Stimulated activated CD4-positive, alpha-beta T cell treated with anti-CD3 and anti-CD28 coated beads, Interleukin-12 subunit alpha, Interleukin-12 subunit beta, amount 100 ng/mL, for 4 hours (primary cell): ENCODE measurements around the gene RFT1.

Source experiments
- DNase-seq: peaks from one replicate; pipeline ENCODE4 v3.0.0-alpha.2; 2020

The RFT1 gene, protein sequence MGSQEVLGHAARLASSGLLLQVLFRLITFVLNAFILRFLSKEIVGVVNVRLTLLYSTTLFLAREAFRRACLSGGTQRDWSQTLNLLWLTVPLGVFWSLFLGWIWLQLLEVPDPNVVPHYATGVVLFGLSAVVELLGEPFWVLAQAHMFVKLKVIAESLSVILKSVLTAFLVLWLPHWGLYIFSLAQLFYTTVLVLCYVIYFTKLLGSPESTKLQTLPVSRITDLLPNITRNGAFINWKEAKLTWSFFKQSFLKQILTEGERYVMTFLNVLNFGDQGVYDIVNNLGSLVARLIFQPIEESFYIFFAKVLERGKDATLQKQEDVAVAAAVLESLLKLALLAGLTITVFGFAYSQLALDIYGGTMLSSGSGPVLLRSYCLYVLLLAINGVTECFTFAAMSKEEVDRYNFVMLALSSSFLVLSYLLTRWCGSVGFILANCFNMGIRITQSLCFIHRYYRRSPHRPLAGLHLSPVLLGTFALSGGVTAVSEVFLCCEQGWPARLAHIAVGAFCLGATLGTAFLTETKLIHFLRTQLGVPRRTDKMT

DNA sequence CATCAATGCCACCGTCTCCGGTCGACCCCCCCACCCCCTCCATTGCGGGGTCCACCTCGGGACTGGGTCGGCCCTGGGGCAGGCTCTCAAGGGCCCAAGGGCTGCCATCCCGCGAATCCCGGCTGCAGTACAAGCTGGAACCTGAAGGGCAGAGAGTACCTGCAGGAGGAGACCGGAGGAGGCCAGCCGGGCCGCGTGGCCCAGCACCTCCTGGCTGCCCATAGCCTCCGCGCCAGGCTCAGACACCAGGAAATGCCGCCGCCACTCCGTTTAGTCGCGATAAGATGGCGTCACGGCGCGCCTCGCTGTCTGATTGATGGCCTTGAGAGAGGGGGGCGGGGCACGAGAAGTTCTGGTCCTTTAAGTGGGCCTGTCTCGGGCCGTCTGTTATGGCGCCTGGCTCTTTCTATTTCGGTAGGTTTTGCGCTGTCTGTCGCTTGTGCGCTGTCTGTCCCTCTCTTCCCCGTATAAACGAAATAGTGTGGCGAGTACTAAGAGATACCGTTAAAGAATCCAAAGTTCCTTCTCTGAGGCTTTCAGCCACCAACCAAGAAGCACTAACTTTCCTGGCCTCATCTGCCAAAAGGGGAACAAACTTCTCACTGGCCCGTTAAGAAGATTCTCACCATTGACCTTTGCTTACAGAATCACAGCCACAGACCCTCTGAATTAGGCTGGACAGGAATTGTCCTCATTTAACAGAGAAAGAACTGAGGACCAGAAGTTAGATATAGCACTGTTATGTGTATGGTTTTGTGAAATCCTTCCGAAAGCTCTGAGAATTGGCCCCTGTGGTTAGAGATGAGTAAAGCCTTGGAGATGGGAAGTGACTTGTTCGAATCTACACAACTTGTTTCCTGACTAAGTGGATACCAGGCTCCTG lies at the start of gene RFT1:
Gene RFT1, minus strand, starts transcription at position 257 of the 883 bp plus-strand sequence. Its CDS starts 35 bp downstream, at position 222.
- DNase-seq = peak; percentile 98

DNA sequence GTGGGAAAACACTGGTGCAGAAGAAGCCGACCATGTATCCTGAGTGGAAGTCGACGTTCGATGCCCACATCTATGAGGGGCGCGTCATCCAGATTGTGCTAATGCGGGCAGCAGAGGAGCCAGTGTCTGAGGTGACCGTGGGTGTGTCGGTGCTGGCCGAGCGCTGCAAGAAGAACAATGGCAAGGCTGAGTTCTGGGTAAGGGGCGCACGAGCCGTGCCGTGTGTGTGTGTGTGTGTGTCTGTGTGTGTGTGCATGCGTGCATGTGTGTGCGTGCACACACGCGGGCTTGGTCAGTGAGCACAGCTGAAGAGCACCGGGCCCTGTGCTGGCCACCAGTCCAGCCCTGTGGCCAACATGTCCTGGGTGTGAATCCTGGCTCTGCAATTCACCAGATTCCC lies 49.3 kb upstream of the RFT1 start:
- no peak for DNase-seq

DNA sequence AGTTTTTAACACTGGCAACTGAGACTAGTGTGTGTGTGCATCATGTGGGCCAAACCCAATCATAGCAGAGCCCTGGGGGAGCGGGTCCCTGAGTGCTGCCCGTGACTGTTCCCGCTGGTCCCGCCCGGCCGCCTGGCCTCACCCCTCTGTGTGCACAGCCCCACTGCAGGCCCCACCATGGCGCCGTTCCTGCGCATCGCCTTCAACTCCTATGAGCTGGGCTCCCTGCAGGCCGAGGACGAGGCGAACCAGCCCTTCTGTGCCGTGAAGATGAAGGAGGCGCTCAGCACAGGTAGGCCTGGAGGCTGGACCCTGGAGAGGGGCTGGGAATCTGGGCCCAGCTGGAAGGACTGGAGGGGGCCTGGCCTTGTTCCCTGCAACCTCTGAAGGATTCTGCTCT lies 48.0 kb upstream of the RFT1 start:
- DNase-seq = no peak

DNA sequence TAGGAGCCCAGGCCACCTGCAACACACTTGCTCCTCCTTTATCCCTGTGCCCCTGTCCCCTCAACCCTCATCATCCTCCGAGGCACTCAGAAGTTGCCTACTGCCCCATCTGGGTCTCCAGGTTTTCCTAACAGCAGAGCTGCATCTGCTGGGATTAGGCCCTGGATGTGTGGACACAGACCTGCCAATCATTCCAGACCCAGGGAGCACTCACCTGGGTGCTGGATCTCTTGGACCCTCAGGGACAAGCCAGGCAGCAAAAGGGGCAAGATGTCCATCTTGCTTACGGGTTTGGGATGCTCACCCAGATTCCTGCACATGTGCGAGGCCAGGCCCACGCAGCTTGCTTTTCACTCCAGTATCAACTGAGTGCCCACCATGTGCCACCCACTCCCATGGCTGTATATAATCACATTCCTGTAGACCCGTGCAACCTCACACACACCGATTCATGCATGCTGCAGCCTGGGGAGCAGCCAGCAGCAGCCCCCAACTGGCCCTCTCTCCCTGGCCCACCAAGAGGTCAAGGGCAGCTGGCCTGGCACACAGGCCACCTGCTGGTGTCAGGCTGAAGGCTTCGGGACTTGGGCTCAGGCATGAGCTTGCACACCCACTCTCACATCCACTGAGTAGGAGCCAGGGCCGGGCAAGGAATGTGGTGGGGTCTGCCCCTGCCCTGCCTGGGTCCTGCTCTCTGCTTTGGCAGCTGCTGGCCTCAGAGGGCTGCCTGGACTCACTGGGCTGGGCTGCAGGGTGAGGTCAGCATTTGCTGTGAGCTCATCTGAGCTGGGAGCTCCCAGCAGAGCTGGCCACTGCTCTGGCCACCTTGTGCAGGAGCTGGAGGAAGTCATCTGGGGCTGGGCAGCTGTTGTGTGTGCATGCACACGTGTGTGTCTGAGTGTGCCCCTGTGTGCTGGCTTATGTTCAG lies 45.6 kb upstream of the RFT1 start:
- no peak for DNase-seq

DNA sequence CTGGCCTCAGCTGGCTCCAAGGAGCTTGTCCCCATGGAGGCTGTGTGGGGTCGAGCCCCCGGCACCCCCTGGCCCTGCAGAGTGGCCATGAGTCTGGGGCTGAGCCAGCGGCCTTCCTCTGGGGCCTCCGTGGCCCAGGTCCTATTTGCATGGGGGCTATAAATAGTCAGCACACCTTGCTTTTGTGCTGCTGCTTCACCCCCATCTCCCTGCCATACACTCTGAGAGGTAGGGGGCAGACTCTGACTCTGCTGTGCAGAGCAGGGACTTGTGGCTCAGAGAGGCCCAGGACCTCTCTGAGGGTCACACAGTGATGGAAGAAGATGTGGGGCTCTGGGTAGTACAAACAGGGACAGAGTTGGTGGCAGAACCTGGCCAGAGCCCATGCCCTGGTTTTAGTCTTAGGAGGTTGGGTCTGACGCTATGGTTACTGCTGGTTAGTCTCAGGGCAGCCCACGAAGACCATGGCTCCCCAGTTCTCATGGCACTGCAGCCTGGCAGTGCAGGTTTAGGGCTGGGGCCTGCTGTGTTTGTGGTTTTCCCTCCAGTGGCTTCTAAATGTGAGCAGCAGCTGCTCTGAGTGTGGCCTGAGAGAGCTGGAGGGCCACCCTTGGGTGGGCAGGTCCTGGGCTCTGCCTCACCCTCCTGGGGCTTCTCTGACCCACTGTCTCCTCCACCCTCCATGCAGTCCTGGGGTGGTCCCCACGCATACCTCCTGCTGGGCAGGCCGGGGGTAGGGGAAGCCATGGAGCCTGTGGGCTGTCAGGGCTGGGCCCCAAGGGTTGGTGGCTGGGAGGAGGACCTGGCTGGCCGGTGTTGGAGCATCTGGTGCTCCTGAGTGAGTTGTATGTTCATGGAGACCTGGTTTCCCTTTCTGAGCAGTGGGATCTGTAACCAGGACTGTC lies 44.4 kb upstream of the RFT1 start:
- DNase-seq = no peak

DNA sequence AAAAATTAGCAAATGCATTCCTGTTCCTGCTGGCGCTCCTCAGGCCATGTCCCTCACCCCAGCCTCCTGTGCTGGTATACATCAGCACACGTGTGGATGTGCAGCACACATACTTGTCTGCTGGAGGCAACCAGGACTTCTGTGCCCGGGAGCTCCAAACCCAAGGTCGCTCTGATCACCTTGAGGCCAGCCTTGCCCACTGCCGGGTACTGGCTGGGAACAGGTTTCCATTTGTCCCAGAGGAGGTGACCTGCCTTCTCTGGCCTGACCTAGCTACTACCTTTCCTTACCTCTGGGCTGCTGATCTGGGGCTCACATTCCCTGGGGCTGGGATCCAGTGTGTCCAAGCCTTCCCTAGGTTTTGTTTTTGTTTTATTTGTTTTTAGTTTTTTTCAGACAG lies 42.9 kb upstream of the RFT1 start:
- DNase-seq = no peak

DNA sequence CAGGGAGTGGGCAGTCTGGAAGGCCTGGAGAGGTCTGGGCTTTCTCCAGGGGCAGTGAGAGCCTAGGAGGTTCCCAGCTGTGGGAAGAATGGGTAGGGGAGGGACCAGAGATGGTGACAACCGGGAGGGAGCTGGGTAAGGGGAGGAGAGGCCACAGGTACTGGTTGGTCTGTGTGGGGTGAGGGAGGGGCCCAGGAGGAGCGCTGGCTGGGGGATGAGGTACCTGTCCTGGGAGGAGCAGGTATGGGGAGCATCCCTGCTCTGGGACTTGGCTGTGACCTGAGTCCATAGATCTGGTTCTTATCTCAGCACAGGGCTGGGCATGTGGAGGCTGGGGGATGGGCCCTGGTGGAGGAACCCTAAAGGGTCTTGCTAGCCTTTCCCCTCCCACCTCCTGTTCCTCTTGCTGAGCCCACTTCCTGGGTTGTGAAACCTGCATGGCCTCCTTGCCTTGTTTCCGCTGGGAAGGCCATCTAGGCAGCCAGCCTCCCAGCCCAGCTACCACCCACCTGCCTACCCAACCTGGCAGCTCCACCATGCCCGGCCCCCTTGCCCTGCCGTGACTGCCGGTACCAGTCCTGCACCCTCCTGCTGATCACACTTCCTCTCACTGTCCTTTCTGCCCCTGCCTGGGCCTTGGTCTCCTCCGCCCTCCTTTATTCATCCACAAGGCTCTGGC lies 41.7 kb upstream of the RFT1 start:
- no peak for DNase-seq

DNA sequence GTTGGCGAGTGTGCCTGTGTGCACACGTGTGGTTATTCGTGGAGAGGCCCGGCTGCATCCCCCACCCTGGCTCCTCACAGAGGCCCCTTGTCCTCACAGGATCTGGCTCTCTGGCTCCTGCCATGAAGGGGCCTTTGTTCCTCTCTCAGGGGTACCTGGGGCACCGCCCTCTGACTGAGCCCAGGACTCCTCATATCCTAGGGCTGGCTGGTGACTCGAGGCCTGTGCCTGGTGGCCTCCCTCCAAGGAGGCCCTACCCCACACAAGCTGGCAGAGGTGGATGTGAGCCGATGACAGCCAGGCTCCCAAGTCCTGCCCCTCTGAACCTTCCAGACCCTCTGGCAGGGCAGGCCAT lies 40.8 kb upstream of the RFT1 start:
- DNase-seq = no peak

DNA sequence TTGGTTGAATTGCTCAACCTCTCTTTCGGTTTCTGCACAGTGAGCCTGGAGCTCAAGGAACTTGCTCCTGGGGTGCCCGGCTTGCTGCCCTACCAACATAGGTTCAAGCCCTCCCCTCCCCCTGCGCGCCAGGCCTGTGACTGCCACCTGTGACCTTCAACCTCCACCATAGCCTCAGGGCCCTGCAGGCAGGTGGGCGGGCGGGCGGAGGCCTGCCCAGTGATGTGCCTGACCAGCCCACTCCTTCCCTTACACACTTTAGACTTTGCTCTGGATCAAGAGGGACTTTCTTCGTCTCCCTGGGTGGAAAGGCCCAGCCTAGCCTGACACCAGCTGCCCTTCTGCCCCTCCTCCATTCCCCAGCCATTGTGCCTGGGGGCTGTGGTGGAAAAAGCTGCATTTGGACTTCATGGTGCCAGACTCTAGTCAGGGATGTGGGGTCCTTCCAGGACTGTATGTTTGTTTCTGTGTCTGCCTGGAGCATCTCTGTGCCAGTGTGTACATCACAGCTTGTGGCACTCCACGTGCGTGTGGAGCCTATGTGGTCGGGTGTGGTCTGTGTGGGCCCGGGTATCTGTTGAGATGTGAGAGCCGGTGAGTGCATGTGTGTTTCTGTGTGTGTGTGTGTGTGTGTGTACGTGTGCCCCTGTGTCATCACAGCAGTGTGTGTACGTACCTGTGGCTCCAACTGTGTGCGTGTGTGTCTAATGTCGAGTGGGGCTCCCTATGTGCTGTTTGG lies 40.3 kb upstream of the RFT1 start:
- DNase-seq = no peak

DNA sequence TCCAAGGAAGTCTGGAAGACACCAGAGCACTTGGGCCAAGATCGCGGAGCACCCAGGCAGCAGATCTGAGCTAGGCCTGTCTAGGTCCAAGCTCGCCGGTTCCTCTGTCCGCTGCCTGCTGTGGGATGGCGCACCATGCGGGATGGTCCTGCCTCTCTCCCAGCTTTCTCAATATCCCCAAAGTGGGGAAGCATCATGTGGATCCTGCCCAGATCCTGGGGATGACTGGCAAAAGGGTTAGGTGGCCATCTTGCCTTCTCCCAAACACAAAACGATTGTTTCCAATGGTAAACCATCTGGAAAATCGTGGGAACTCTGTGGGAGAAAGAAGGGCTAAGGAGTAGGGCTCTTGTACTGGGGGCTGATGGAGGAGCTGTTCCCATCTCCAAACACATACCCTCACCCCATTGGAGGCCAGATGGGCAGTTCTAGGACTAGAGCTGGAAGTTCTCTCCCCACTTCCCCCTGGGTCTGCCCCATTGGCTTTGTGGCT lies 39.6 kb upstream of the RFT1 start:
- DNase-seq = no peak

DNA sequence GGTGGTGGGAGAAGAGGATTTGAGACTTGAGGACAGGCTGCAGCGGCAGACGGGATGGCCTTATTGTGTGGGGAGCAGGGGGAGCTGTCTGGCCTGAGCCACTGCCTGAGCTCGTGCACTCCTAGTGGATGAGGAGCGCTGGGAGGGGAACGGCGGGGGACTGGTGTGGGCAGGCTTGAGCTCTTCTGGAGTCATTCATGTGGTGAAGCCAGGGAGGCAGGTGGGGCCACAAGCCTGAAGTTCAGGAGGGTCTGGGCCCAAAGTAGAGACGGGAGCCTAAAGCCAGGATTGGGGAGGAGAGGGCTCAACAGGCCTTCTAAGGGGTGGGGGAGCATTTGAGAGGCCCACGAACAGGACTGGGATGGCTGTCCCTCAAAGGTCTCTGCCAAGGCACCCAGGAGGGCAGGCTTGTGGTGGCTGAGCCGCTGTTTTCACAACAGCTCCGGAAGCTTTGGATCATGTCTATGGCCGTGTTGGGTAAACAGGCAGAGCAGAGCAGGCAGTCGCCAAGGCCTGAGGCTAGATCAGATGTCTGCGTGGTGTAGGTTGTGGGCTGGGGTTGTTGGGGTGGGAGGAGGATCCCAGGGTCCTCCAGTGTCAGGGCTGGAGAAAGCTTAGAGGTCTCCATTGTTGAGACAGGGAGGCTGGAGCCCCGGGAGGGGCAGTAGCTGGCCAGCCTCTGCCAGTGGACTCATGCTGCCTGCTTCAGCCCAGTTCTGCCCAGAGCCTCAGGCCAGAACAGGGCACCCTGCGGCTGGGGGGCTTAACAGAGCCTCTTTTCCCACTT lies 39.0 kb upstream of the RFT1 start:
- DNase-seq = no peak

DNA sequence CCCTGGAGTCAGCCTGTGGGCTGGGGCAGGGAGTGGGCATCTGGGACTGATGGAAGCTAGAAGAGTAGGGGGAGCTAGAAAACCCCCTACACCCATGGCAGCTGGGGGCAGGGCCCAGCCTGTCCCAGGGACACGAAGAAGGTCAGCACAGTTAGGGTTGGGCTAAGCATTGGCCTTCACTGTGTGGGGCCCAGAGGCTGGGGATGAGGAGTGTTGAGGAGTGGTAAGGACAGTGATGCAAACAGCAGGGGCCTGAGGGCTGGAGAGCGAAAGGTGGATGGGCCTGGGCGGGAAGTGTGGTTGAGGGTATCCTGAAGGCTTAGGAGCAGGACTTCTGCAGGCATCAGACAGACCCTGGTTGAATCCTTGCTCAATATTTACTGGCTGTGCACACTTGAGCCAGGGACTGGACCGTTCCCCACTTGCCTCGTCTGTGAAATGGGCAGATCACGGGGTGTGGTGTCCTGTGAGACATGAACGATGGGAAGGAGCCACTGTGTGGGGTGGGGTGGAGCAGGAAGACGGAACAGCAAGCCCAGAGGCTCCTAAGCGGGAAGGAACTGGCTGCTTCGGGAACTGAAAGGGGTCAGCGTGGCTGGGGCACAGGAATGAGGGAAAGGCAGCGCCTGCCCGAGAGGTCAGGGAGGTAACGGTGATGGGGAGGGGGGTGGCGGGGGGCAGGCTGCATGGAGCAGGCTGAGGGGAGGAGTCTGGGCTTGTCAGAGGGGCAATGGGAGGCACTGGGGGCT lies 38.1 kb upstream of the RFT1 start:
- DNase-seq = no peak

DNA sequence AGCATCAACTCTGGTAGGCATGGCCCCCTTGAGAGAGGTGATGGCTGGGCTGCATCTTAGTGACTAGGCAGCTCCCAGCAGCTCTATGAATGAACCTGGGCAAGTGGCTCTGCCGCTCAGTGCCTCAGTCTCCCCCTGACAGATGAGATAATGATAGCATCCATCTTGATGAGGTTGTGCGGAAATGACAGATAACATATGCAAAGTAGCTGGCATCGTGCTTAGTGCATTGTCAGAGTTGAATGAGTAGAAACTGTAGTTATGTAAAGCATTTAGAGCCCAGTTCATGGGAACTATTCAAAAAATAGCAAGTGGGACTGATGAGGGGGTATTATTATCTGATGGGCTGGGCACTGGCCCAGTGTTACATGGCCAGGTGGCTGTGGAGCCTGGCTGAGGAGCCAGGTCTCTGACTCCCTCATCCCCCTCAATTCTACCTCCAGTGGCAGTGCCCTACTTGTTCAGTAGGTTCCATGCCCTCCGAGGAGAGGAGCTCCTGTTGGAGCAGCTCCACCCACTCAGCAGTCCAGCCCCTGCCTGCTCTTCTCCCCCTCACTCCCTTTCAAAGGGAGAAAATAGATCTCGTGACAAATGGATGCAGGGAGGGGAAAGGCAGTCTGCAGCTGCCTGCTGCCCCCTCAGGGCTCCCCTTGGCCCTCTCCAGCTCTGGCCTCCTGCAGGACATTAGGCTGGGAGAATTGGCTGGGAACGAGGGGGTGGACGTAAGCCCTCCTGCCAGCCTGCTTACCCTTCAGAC lies 37.4 kb upstream of the RFT1 start:
- DNase-seq = no peak

DNA sequence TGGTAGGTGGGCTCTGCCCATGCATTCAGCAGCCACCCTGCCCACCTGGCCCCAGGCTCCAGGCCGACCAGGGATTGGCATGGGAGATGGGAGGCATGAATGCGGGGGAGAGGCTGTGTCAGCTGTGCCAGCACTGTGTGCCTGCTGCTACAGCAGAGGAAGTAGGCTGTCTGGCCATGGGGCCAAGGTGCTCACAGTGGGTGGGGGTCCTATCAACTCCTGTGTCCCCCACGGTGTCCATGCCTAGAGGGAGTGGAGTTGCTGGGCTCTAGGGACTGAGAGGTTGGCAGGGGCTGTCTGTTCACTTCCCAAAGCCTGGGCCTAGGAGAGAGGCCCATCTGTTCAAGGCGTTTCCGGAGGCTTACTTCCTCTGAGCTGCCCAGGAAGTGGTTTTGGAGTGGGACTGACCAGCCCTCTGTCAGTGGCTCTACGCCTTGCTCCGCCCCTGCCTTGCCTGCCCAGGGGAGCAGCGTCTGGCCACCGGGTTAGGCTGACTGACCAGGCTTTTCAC lies 36.6 kb upstream of the RFT1 start:
- no peak for DNase-seq

DNA sequence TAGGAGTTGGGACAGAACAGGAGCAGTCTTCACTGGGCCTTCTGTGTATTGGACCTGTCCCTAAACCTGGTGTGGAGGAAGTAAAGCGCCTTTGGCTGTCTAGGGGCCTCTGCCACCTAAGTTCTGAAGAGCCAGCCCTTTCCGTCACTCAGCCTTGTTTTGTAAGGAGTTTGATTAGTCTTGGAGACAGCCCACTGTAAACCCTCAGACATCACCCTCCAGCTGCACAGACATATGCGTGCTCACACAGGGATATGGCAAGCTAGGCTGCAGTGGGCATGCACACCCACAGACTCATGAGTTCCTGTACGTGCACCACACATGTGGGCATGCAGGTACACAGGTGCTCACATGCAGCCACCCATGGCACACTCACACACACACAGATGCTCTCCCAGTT lies 36.0 kb upstream of the RFT1 start:
- DNase-seq = no peak

DNA sequence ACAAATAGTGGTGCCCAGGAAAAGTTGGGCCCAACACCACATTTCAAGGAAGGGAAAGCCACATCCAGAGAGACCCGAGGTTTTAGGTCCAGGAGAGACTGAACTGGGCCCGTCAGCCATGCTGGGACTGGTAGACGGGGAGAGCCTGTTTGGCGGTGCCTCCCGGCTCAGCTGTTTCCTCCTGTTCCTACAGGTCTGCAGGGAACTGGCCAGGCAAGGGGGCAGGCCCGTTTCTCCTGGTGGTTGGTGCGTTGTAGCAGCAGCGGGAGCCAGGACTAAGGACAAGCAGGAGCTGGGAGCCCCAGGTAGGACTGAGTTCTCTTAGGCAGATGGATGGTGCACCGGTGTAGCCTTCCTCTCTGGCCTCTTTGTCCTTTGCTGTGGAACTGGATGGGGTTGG lies 34.7 kb upstream of the RFT1 start:
- DNase-seq = no peak
